HG02981 (cell line): ENCODE measurements around the gene PRSS2.

Experiments
- ATAC-seq: cut with Tn5 transposase; IDR thresholded peaks from one replicate; pipeline ENCODE4 v1.9.1; 2021; ENCODE audit warnings: mild to moderate bottlenecking, moderate library complexity; ENCODE audit not compliant: unreplicated experiment

PRSS2 gene

DNA sequence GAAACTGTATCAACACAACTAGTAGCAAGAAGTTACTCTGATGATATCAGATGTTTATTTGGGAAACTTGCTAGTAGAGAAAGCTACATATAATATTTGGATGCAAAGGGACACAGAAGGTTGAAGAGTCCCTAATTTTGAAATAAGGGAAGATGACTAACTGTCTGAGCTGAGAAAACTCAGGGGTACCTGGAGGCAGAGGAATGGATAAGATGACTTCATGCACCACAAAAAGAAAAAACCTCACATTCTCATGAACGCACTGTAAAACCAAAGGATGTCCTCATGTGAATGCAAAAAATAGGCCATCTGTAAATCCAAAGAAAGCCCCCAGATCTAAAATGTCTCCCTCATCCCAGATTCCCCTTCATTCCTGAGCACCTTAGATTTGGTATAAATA is 29.3 kb downstream of the PRSS2 start:
- ATAC-seq = no peak

GRCh38 chr7:142800699-142801260 is 30.0 kb downstream of the PRSS2 start:
- ATAC-seq = no peak

- no peak for ATAC-seq
Measured at GRCh38 chr7:142801601-142802295, 31.0 kb downstream of the PRSS2 start.

DNA sequence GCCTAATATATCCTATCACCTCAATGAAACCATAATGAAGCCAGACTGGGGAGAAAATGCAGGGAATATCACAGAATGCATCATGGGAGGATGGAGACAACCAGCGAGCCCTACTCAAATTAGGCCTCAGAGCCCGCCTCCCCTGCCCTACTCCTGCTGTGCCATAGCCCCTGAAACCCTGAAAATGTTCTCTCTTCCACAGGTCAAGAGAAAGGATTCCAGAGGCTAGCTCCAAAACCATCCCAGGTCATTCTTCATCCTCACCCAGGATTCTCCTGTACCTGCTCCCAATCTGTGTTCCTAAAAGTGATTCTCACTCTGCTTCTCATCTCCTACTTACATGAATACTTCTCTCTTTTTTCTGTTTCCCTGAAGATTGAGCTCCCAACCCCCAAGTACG is 31.5 kb downstream of the PRSS2 start:
- no peak for ATAC-seq

DNA sequence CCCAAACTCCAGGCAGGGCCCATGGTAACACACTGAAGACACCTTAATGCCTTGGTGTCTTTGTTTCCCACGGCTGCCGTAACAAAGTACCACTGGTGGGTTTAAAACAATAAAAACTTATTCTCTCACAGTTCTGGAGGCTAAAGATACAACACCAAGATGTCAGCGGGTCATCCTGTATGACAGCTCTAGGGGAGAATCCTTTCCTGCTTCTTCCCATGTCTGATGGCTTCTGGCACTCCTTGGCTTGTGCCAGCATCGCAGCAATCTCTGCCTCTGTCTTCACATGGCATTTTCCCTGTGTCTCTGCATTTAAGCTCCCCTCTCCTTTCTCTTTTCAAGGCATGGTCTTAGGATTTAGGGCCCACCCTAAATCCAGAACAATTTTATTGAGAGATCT is 33.1 kb downstream of the PRSS2 start:
- no peak for ATAC-seq

- no peak for ATAC-seq
Measured at GRCh38 chr7:142804728-142805207, 34.0 kb downstream of the PRSS2 start.

DNA sequence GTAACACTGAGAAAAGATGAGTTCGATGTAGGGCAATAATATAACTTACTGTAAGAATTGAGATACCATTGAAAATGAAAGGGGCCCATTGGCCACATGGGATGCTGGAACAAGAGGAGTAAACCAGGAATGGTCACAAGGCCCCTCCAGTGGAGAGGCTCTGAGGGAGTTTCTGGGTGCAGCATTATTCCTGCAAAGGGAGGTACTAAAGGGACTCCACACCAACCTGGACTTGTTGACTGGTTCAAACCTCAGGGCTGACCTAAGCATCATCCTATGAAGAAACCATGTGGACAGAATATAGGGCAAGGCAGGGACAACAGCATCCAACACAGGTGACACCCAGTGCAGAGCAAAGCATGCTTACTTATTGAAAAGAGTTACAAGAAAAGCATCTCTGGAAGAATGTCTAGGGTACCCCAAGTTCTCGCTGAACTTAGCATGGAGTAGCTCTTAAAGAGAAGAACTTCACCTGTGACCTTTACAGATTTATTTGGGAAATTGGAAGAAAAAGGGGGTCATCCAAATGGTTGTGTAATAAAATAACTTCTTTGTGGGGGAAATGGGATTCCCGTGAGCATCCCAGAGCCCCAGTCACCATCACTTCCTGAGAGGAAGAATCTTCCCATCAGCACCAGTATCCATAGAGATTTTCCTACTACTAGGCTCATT is 34.7 kb downstream of the PRSS2 start:
- ATAC-seq = no peak

GRCh38 chr7:142806022-142806356 is 35.2 kb downstream of the PRSS2 start:
- no peak for ATAC-seq

DNA sequence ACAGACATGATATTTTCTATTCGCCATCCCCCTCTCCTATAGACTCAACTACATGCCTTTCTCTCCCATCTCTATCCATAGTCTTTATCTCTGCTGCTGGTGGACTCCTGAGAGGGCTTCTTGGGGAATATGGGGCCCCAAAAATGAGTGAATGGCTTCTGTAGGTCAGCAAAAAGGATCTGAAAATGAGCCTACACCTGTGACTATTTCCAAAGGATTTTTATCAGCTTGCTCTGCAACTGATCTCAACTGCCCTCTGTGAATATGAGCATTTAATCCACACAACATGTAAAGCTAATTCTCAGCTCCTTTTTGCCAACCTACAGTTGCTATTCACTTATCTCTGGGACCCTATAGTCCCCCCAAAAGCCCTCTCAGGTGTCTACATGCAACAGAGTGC is 36.2 kb downstream of the PRSS2 start:
- no peak for ATAC-seq

DNA sequence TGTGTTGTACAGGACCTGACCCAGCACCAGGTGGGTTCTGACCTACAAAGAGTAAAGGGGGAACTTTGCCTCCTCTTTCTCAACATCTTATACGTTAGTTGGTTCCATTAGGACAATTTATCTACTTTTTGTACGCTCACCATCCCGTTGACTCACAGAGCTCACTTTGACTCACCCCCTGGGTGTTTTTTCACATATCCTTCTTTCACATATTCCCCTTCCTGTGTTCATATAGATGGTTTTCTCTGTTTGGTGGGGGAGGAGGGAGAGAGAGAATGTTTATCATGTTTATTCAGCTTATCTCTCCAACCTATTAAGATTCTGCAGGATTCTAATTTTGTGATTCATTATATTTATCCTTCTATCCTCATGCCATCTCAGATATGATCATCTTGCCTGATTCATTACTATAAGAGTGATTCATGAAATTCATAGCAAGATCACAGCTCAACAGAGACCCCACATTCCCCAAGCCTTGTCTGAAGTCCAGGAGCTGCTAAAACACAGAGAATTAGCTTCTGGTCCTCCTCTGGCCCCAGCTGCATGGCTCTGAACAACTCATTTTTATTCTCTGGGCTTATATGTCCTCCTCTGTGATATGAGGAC is 37.2 kb downstream of the PRSS2 start:
- ATAC-seq = no peak

GRCh38 chr7:142808461-142808801 is 37.7 kb downstream of the PRSS2 start:
- ATAC-seq = peak; percentile 14

DNA sequence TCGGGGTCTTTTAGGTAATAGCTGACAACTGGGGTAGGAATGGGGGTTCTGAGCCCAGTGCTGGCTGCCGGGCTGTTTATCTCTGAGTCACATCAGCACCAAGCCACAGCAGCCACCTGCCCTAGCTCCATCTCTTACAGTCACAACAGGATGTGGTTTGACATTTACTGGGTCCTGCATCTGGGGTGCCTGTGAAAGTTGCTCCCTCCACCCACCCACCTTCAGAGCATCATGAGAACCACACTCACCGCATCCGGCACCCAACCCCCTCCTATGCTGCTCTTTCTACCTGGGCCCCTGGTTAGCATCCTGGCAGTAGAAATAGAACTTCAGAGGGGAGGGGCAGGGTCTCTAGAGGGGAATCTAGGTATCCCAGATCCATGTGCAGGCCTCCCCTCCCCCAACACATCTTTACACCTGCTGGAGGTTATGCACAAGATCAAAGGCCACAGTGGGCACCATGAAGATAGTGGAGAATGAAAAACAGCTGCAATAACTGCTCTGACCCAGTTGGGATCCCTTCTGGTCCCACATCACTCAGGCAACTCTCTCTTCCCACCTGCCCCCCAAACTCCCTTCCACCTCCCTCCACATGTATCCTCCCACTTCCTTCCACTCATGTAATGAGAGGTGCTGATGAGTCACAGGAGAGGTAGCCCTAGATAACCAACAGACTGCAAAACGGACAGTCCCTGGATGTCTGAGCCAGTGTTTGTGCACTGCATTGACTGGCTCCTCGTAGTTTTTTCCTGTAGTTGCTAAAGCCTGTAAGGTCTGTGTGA is 38.2 kb downstream of the PRSS2 start:
- ATAC-seq = peak; percentile 85

DNA sequence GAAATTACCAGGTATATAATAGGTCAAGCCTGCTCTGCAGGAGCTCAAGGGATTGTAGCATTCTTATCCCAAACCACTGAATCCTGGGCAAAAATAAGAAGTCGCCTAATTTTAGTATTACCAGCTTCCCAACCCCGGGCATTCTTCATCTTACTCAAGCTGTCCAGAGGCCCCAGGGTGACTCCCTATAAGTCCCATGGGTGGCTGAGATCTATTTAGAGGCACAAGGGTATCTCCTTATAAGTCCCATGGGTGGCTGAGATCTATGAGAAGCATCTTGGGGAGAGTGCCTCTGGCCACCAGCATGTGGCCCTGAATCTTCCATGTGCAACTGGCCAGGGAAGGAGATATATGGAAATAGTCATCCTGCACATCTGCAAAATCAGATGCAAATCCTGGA is 38.9 kb downstream of the PRSS2 start:
- no peak for ATAC-seq

GRCh38 chr7:142811154-142811737 is 40.5 kb downstream of the PRSS2 start:
- no peak for ATAC-seq

DNA sequence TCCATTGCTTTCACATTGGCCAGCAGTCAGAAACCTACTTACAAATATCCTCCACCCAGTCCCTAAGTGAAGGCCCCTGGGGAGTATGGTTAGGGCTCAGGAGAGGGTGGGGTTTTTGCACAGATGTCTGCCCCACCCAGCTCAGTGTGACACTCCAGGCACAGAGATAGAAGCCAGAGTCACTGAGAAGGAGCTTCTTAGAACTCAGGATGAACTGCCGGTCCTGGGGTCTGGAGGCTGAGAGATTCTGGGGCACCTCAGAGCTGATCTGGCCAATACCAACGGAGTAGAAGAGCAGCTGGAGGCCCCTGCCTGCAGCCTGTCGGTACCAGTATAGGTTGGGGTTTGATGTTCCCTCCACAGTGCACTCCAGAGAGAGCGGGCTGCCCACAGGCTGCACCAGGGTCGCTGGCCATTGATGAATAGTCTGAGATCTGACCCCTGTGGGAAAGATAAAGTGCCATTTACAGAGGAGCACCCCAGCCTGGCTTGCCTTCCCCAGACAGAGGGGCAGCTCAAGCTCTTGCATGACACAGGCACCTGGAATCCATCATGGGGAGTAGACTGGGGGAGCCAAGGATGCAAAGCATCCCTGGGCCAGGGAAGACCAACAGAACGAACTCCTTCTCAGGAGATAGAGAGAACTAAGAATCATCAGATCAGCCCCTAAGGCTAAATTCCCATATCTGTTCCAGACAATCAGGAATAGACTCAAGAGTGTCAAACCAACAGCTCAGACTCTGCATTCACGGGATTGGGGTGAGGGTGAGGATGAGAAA is 41.9 kb downstream of the PRSS2 start:
- ATAC-seq = no peak

GRCh38 chr7:142813226-142813625 is 42.5 kb downstream of the PRSS2 start:
- ATAC-seq = no peak

DNA sequence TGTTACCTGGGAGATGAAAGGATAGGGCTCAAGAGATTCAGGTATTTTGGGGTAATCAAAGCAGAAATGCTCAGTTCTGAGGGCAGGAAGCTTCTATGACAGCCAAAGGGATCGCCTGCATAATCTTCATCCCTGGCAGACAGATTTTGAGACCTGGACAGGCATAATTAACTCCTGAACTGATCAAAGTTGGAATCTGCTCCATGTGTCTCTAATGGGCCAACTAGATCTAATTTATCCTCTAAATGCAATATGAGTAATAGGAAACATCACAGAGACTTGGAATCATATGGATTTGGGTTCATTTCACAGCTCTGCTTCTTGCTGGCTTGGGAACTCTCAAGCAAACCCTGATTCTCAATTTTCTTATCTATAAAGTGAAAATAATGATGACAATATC is 42.9 kb downstream of the PRSS2 start:
- no peak for ATAC-seq

DNA sequence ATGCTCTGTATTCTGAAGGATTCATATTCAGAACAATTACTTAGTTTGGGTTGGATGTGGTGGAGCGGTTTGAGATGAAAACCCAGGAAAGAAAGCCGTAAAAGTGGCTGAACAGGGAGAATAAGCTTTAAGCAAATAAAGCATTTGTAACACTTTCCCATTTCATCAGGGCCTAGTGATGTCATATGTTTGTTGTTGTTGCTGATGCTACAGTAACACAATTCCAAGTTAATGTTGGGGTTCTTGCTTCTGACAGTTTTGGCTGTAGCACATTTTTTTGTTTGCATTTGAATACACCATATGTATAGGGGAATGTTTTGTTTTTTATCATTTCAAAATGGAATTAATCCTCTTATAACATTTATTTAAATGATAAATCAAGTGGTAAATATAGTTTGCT is 43.7 kb downstream of the PRSS2 start:
- ATAC-seq = no peak

DNA sequence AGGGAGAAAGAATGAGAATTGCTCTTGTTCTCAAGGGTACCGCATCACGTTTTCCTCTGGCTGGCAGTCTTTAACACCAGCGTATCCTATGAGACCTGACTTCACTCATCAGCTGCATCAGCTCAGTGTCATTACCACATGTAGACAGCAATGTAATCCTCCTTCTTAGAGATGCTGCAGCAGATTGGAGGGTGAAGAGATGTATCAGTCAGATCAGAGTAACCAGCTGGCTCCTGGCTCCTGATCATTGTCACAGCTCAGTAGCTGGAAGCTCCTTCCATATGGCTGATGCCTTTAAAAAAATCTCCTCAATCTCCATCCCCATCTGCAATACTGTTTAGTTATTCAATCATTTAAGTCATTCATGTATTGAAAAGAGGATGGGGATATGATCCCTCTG is 44.4 kb downstream of the PRSS2 start:
- ATAC-seq = no peak

DNA sequence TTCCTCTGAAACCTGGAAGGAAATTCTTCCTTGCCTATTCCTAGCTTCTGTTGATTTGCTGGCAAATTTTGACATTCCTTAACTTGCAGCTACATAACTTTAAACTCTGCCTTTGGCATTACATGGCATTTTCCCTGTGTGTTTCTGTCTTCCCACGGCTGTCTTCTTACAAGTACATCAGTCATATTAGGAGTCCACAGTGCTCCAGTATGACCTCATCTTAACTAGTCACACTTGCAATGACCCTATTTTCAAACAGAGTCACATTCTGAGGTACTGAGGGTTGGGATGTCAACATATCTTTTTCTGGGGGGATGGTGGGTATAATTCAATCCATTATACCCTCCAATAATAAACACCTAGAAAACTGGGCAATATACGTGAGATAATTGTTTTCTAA is 46.7 kb downstream of the PRSS2 start:
- no peak for ATAC-seq
